HepG2 (cell line): ENCODE data around the gene ID4. TPM values are rescaled to one million over a fixed set of nuclear protein-coding genes. Genes with fewer than 3 reads are reported as not detected.
A peak's percentile ranks its signal among the peaks of the same experiment; 100 is the strongest.

Experiments
- ATAC-seq: fragments of 200-7000 bp; cut with Tn5 transposase; 3 replicates; pipeline ENCODE4 v1.9.1; 2020; ENCODE audit warnings: mild to moderate bottlenecking, moderate library complexity
- BruUV-seq: library from RNA; stranded (reverse); fragments of 400-500 nt; replicated peaks from 2 replicates; lab custom pipeline; 2021; lab: Mats Ljungman, UMichigan
- CTCF ChIA-PET: fragments of 300-600 bp; formaldehyde crosslinking; extraction: SDS; loops from one replicate; lab custom pipeline; 2021; ENCODE audit warnings: low total read pairs, inconsistent platforms, low intra/inter-chr PET ratio; lab: Yijun Ruan, JAX
- POLR2A ChIA-PET: fragments of 350-600 bp; sonication (Branson Sonifier 250); formaldehyde crosslinking; loops from one replicate; lab custom pipeline; 2020; ENCODE audit warnings: antibody characterized with exemption, inconsistent platforms; lab: Yijun Ruan, JAX
- DNase-seq: peaks from one replicate; pipeline ENCODE4 v3.0.0-alpha.2; 2015; ENCODE audit warnings: low spot score
- FAIRE-seq: peaks from 3 replicates; lab custom pipeline; 2011; peaks lifted over from hg19 to GRCh38; lab: Jason Lieb, UNC
- H2AFZ ChIP-seq: one replicate; pipeline ENCODE4 v1.6.1; 2011; ENCODE audit warnings: low read length, inconsistent platforms
- H3K27ac ChIP-seq: fragments of 300-600 bp; 3 replicates; pipeline ENCODE4 v1.8.0; 2011; ENCODE audit warnings: mixed run types, mild to moderate bottlenecking, mixed read lengths, low read length, inconsistent platforms; ENCODE audit not compliant: insufficient read depth; ENCODE audit errors: extremely low read length
- H3K27me3 ChIP-seq, 2 experiments: fragments of 200-600 bp in 1 of 2; 2 replicates in 1 of 2; 3 replicates in 1 of 2; pipeline versions ENCODE4 v1.6.0 to v1.8.0; 2011; ENCODE audit warnings: low read length in 2 of 2, mild to moderate bottlenecking in 2 of 2, moderate library complexity in 2 of 2, inconsistent platforms in 1 of 2; ENCODE audit not compliant: insufficient read depth in 2 of 2, control insufficient read depth in 1 of 2
- H3K36me3 ChIP-seq, 2 experiments: fragments of 200-600 bp in 1 of 2; replicated peaks in 1 of 2; 2 replicates in 1 of 2; 3 replicates in 1 of 2; pipeline versions ENCODE4 v1.5.1 to v1.8.0; 2011; ENCODE audit warnings: low read length in 2 of 2, inconsistent platforms in 1 of 2; ENCODE audit not compliant: insufficient read depth in 2 of 2, control insufficient read depth in 1 of 2
- H3K4me1 ChIP-seq: 2 replicates; pipeline ENCODE4 v1.5.1; 2012; ENCODE audit warnings: low read length, inconsistent platforms; ENCODE audit not compliant: insufficient read depth
- H3K4me2 ChIP-seq: 2 replicates; pipeline ENCODE4 v1.6.0; 2011; ENCODE audit warnings: low read depth, low read length, inconsistent platforms
- H3K4me3 ChIP-seq, 3 experiments: fragments of 200-600 bp in 1 of 3; sonication (generic), shearing (Covaris generic) in 1 of 3; replicated peaks in 1 of 3; 2 replicates each; pipeline ENCODE4 v1.5.1; 2011 to 2016; ENCODE audit warnings: low read length in 3 of 3, inconsistent platforms in 2 of 3, low read depth in 2 of 3, mild to moderate bottlenecking in 2 of 3, control low read depth in 1 of 3, mixed read lengths in 1 of 3; ENCODE audit not compliant: insufficient read depth in 1 of 3
- H3K79me2 ChIP-seq: one replicate; pipeline ENCODE4 v1.6.1; 2011; ENCODE audit warnings: low read length, inconsistent platforms; ENCODE audit not compliant: insufficient read depth
- H3K9ac ChIP-seq: 2 replicates; pipeline ENCODE4 v1.6.0; 2011; ENCODE audit warnings: mild to moderate bottlenecking, low read depth, low read length, inconsistent platforms; ENCODE audit not compliant: insufficient read depth
- H3K9me3 ChIP-seq: 2 replicates; pipeline ENCODE4 v1.5.1; 2012; ENCODE audit warnings: mild to moderate bottlenecking, low read length
- H4K20me1 ChIP-seq: 2 replicates; pipeline ENCODE4 v1.6.0; 2011; ENCODE audit warnings: inconsistent platforms, mild to moderate bottlenecking, low read length, moderate library complexity; ENCODE audit not compliant: insufficient read depth
- CBX2 ChIP-seq, 2 experiments: fragments of 200-600 bp in 1 of 2; sonication (generic); formaldehyde crosslinking in 1 of 2; IDR thresholded peaks; 2 replicates each; pipeline versions ENCODE4 v1.7.0 to v1.8.1; 2018 to 2022; ENCODE audit warnings: low read depth in 2 of 2, low read length in 1 of 2, mild to moderate bottlenecking in 1 of 2, missing genetic modification reagents in 1 of 2
- PCBP1 ChIP-seq: fragments of 200-400 bp; formaldehyde crosslinking; IDR thresholded peaks from 2 replicates; pipeline ENCODE4 v1.6.1; 2017; ENCODE audit warnings: mild to moderate bottlenecking, low read depth, low read length, borderline replicate concordance
- SOX13 ChIP-seq, 3 experiments: fragments of 450-650 bp in 1 of 3; sonication (generic) in 1 of 3; formaldehyde crosslinking in 1 of 3; IDR thresholded peaks in 2 of 3; conservative IDR thresholded peaks in 1 of 3; 2 replicates each; pipeline versions ENCODE4 v1.5.0 to v1.6.1; 2016 to 2020; ENCODE audit warnings: antibody characterized with exemption in 1 of 3, mild to moderate bottlenecking in 1 of 3, missing compliant biosample characterization in 1 of 3, missing genetic modification reagents in 1 of 3, moderate library complexity in 1 of 3
- TCF7 ChIP-seq: sonication (generic); IDR thresholded peaks from 2 replicates; pipeline ENCODE4 v1.6.1; 2016; ENCODE audit warnings: antibody characterized with exemption, low read depth
- ZNF740 ChIP-seq: sonication (generic); formaldehyde crosslinking; IDR thresholded peaks from 2 replicates; pipeline ENCODE4 v1.4.0; 2020; ENCODE audit warnings: missing genetic modification reagents
- ZSCAN22 ChIP-seq: sonication (generic); formaldehyde crosslinking; IDR thresholded peaks from 2 replicates; pipeline ENCODE4 v1.4.0; 2020; ENCODE audit warnings: mild to moderate bottlenecking, missing genetic modification reagents
- WGBS: methylation state at CpG from one replicate; pipeline ENCODE4 v1.1.6; 2017; ENCODE audit warnings: low lambda C conversion rate; 5-methylcytosine and 5-hydroxymethylcytosine counted together
- in situ Hi-C: cut with HindIII; loops from 2 replicates; pipeline ENCODE4 v1.10.0; 2017; ENCODE audit warnings: low pct_unique_long_range_greater_than_20kb; ENCODE audit not compliant: extremely low pct_ligation_motif_present
- intact Hi-C: fragments of 100-400 bp; cut with micrococcal nuclease; formaldehyde crosslinking; loops from one replicate; pipeline ENCODE4 v1.10.0; 2022; ENCODE audit not compliant: unreplicated experiment
- polyA plus RNA-seq, 8 experiments: library from polyadenylated mRNA; depleted of rRNA in 3 of 8; stranded (reverse) in 7 of 8; unstranded in 1 of 8; fragments of >200 nt; fragmentation: Illumina TruSeq in 4 of 8; extraction: Trizol in 4 of 8; gene quantifications; 2 replicates each; pipeline versions ENCODE4 v1.2.1 to v1.2.3, GENCODE V29; 2011 to 2016; ENCODE audit warnings: low read depth in 4 of 8, missing spikeins in 1 of 8, mixed read lengths in 1 of 8; ENCODE audit not compliant: insufficient read depth in 1 of 8
- total RNA-seq, 5 experiments: library from RNA; depleted of rRNA; stranded (reverse); fragments of >200 nt; fragmentation: Illumina TruSeq; extraction: Trizol; gene quantifications; 2 replicates each; pipeline ENCODE4 v1.2.3, GENCODE V29; 2016; ENCODE audit warnings: low read depth in 1 of 5
- TF ChIP-seq, protein P1 (sequence below): sonication (generic); formaldehyde crosslinking; IDR thresholded peaks from 2 replicates; pipeline ENCODE4 v1.4.0; 2020; ENCODE audit warnings: mild to moderate bottlenecking, missing genetic modification reagents
- TF ChIP-seq, protein P2 (sequence below): sonication (generic); formaldehyde crosslinking; IDR thresholded peaks from 2 replicates; pipeline ENCODE4 v1.8.1; 2022; ENCODE audit warnings: low read depth, mild to moderate bottlenecking, missing genetic modification reagents

ID4 gene
- total and polyA plus RNA-seq, 2 of the 13 experiments (the other 11 are each of a cell fraction or from before 2014, with no cell fraction given) = 0.20 to 0.44 TPM

GRCh38 chr6:19803331-19804204 lies 33.6 kb upstream of the ID4 start:
- TF ChIP-seq ZNF740 (CRISPR knock-in tag) = peak; percentile 63; the same call in 1 of the 2 replicates
- TF ChIP-seq, protein P1, sequence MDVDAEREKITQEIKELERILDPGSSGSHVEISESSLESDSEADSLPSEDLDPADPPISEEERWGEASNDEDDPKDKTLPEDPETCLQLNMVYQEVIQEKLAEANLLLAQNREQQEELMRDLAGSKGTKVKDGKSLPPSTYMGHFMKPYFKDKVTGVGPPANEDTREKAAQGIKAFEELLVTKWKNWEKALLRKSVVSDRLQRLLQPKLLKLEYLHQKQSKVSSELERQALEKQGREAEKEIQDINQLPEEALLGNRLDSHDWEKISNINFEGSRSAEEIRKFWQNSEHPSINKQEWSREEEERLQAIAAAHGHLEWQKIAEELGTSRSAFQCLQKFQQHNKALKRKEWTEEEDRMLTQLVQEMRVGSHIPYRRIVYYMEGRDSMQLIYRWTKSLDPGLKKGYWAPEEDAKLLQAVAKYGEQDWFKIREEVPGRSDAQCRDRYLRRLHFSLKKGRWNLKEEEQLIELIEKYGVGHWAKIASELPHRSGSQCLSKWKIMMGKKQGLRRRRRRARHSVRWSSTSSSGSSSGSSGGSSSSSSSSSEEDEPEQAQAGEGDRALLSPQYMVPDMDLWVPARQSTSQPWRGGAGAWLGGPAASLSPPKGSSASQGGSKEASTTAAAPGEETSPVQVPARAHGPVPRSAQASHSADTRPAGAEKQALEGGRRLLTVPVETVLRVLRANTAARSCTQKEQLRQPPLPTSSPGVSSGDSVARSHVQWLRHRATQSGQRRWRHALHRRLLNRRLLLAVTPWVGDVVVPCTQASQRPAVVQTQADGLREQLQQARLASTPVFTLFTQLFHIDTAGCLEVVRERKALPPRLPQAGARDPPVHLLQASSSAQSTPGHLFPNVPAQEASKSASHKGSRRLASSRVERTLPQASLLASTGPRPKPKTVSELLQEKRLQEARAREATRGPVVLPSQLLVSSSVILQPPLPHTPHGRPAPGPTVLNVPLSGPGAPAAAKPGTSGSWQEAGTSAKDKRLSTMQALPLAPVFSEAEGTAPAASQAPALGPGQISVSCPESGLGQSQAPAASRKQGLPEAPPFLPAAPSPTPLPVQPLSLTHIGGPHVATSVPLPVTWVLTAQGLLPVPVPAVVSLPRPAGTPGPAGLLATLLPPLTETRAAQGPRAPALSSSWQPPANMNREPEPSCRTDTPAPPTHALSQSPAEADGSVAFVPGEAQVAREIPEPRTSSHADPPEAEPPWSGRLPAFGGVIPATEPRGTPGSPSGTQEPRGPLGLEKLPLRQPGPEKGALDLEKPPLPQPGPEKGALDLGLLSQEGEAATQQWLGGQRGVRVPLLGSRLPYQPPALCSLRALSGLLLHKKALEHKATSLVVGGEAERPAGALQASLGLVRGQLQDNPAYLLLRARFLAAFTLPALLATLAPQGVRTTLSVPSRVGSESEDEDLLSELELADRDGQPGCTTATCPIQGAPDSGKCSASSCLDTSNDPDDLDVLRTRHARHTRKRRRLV (CRISPR knock-in tag) = 0 out of 2 replicates have a peak, but pooled peaks have one; percentile 24
- TF ChIP-seq, protein P2, sequence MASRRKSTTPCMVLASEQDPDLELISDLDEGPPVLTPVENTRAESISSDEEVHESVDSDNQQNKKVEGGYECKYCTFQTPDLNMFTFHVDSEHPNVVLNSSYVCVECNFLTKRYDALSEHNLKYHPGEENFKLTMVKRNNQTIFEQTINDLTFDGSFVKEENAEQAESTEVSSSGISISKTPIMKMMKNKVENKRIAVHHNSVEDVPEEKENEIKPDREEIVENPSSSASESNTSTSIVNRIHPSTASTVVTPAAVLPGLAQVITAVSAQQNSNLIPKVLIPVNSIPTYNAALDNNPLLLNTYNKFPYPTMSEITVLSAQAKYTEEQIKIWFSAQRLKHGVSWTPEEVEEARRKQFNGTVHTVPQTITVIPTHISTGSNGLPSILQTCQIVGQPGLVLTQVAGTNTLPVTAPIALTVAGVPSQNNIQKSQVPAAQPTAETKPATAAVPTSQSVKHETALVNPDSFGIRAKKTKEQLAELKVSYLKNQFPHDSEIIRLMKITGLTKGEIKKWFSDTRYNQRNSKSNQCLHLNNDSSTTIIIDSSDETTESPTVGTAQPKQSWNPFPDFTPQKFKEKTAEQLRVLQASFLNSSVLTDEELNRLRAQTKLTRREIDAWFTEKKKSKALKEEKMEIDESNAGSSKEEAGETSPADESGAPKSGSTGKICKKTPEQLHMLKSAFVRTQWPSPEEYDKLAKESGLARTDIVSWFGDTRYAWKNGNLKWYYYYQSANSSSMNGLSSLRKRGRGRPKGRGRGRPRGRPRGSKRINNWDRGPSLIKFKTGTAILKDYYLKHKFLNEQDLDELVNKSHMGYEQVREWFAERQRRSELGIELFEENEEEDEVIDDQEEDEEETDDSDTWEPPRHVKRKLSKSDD = no peak
- TF ChIP-seq TCF7 = 0 out of 2 replicates have a peak, but pooled peaks have one; percentile 6
- TF ChIP-seq ZSCAN22 = no peak
- TF ChIP-seq SOX13 (IDR thresholded peaks at IDR 0.05) = no peak
- TF ChIP-seq SOX13 (CRISPR knock-in tag; conservative IDR thresholded peaks at IDR 0.05 in 1 of 2, IDR thresholded peaks at IDR 0.05 in 1 of 2) = 0 out of 4 replicates have a peak, but pooled peaks of 1 of the 2 experiments have one; percentile 28
- 0 out of 2 replicates have a peak, but pooled peaks have one; percentile 38 for TF ChIP-seq CBX2 (IDR thresholded peaks at IDR 0.05; ENCODE audit: low read depth, low read length)
- no peak for TF ChIP-seq CBX2 (CRISPR knock-in tag; IDR thresholded peaks at IDR 0.05; ENCODE audit: low read depth)
- TF ChIP-seq PCBP1 = no peak
- Histone ChIP-seq H3K27ac (peak overlapping the region; percentile 84), H3K79me2 (no peaks in the 10 kb centered on the region), H3K9me3 (no peaks in the 10 kb centered on the region), H3K4me1 (peaks cover 34% of the 10 kb centered on the region), H3K9ac (peak overlapping the region; percentile 81), H3K36me3 (no peaks in the 10 kb centered on the region), H3K27me3 (no peaks in the 10 kb centered on the region), H3K4me2 (peak overlapping the region; percentile 96), H4K20me1 (no peaks in the 10 kb centered on the region), H3K4me3 (peak overlapping the region; percentile 60 to 82 (median 77)), H2AFZ (peak overlapping the region; percentile 92)
- ATAC-seq (no peak), DNase-seq (peak; percentile 49), FAIRE-seq (peak; percentile 43)
- BruUV-seq = no TSS peak
- ChIA-PET POLR2A (interaction anchor here (0.8 kb wide), 1 partner anchor 22 kb away, joined by 3 read pairs; no protein-coding TSS in a partner anchor), CTCF (no interaction called here)
- in situ Hi-C loops = no loop called here
- intact Hi-C loops = loop anchor here (2.0 to 10.0 kb wide), 2 partner anchors 47 to 601 kb away; partner anchors contain the start of gene E2F3
- WGBS = 23% methylated on average over 9 of the region's 9 CpGs
